H9 (cell line): ENCODE measurements around the gene RNF32. TPM values are rescaled to one million over a fixed set of nuclear protein-coding genes. Genes with fewer than 3 reads are reported as not detected.

Source experiments
- DNase-seq: peaks from one replicate; pipeline ENCODE4 v3.0.0-alpha.2; 2017
- H2AFZ ChIP-seq: one replicate; pipeline ENCODE4 v1.6.1; 2013; ENCODE audit warnings: mild to moderate bottlenecking, low read length, control low read depth, moderate library complexity
- H2AK5ac ChIP-seq: 2 replicates; pipeline ENCODE4 v1.6.1; 2013; ENCODE audit warnings: low read length, control low read depth, mixed read lengths; ENCODE audit not compliant: insufficient read length
- H2BK120ac ChIP-seq: one replicate; pipeline ENCODE4 v1.6.1; 2013; ENCODE audit warnings: low read depth, mild to moderate bottlenecking, low read length, control low read depth, inconsistent platforms; ENCODE audit not compliant: poor library complexity, severe bottlenecking
- H2BK12ac ChIP-seq: 2 replicates; pipeline ENCODE4 v1.6.1; 2013; ENCODE audit warnings: low read length, control low read depth, mixed read lengths, low read depth; ENCODE audit not compliant: insufficient read length
- H2BK15ac ChIP-seq: 2 replicates; pipeline ENCODE4 v1.6.1; 2013; ENCODE audit warnings: low read depth, low read length, control low read depth
- H2BK20ac ChIP-seq: one replicate; pipeline ENCODE4 v1.6.1; 2013; ENCODE audit warnings: low read depth, mild to moderate bottlenecking, low read length, control low read depth, inconsistent platforms; ENCODE audit not compliant: poor library complexity, severe bottlenecking
- H2BK5ac ChIP-seq: 2 replicates; pipeline ENCODE4 v1.6.1; 2013; ENCODE audit warnings: low read length, control low read depth, mixed read lengths; ENCODE audit not compliant: insufficient read length
- H3K14ac ChIP-seq: 2 replicates; pipeline ENCODE4 v1.6.1; 2013; ENCODE audit warnings: low read length, control low read depth; ENCODE audit not compliant: insufficient read depth
- H3K18ac ChIP-seq: 2 replicates; pipeline ENCODE4 v1.6.1; 2013; ENCODE audit warnings: low read depth, mild to moderate bottlenecking, mixed read lengths, low read length, control low read depth; ENCODE audit not compliant: insufficient read length
- H3K23ac ChIP-seq: 2 replicates; pipeline ENCODE4 v1.6.1; 2013; ENCODE audit warnings: low read length, control low read depth, mixed read lengths, low read depth; ENCODE audit not compliant: insufficient read length
- H3K23me2 ChIP-seq: 2 replicates; pipeline ENCODE4 v1.6.1; 2013; ENCODE audit warnings: low read depth, mild to moderate bottlenecking, mixed read lengths, low read length, control low read depth; ENCODE audit not compliant: insufficient read length, poor library complexity, severe bottlenecking
- H3K27ac ChIP-seq: 2 replicates; pipeline ENCODE4 v1.5.1; 2013; ENCODE audit warnings: low read length, control low read depth, mixed read lengths, low read depth; ENCODE audit not compliant: insufficient read length
- H3K27me3 ChIP-seq: 2 replicates; pipeline ENCODE4 v1.6.1; 2013; ENCODE audit warnings: low read length, control low read depth, inconsistent platforms; ENCODE audit not compliant: insufficient read depth
- H3K4ac ChIP-seq: 2 replicates; pipeline ENCODE4 v1.6.1; 2013; ENCODE audit warnings: low read depth, mild to moderate bottlenecking, control low read depth, inconsistent platforms, low read length, moderate library complexity
- H3K4me1 ChIP-seq: 2 replicates; pipeline ENCODE4 v1.6.1; 2013; ENCODE audit warnings: low read length, control low read depth, inconsistent platforms; ENCODE audit not compliant: insufficient read depth
- H3K4me2 ChIP-seq: 2 replicates; pipeline ENCODE4 v1.6.1; 2013; ENCODE audit warnings: low read length, control low read depth, mixed read lengths; ENCODE audit not compliant: insufficient read length, insufficient read depth
- H3K56ac ChIP-seq: 2 replicates; pipeline ENCODE4 v1.6.1; 2013; ENCODE audit warnings: low read depth, mild to moderate bottlenecking, mixed read lengths, low read length, control low read depth; ENCODE audit not compliant: insufficient read length
- H3K79me1 ChIP-seq: 2 replicates; pipeline ENCODE4 v1.6.1; 2013; ENCODE audit warnings: low read depth, mild to moderate bottlenecking, moderate library complexity, low read length, control low read depth, inconsistent platforms; ENCODE audit not compliant: insufficient read depth, poor library complexity, severe bottlenecking
- H3K79me2 ChIP-seq: 2 replicates; pipeline ENCODE4 v1.6.1; 2013; ENCODE audit warnings: low read length, control low read depth, inconsistent platforms; ENCODE audit not compliant: insufficient read depth
- H3K9ac ChIP-seq: 2 replicates; pipeline ENCODE4 v1.6.1; 2013; ENCODE audit warnings: low read length, control low read depth, mixed read lengths; ENCODE audit not compliant: insufficient read length; ENCODE audit errors: extremely low read depth
- H3K9me3 ChIP-seq: one replicate; pipeline ENCODE4 v1.6.1; 2013; ENCODE audit warnings: low read depth, low read length, inconsistent platforms; ENCODE audit not compliant: control insufficient read depth
- H3T11ph ChIP-seq: one replicate; pipeline ENCODE4 v1.6.1; 2013; ENCODE audit warnings: mild to moderate bottlenecking, low read length, control low read depth, inconsistent platforms
- H4K20me1 ChIP-seq: one replicate; pipeline ENCODE4 v1.6.1; 2013; ENCODE audit not compliant: control insufficient read depth, insufficient read length, insufficient read depth
- H4K5ac ChIP-seq: 2 replicates; pipeline ENCODE4 v1.6.1; 2013; ENCODE audit warnings: low read depth, mild to moderate bottlenecking, mixed read lengths, low read length, control low read depth; ENCODE audit not compliant: insufficient read length
- H4K8ac ChIP-seq: replicated peaks from 2 replicates; pipeline ENCODE4 v1.6.1; 2013; ENCODE audit warnings: low read length, control low read depth, mixed read lengths, low read depth; ENCODE audit not compliant: insufficient read length
- H4K91ac ChIP-seq: 2 replicates; pipeline ENCODE4 v1.6.1; 2013; ENCODE audit warnings: low read depth, mild to moderate bottlenecking, moderate library complexity, mixed read lengths, low read length, control low read depth; ENCODE audit not compliant: insufficient read length
- H3K27ac Mint-ChIP-seq, 3 experiments: 2 replicates in 2 of 3; 3 replicates in 1 of 3; pipeline ENCODE4 v1.8.0; 2020 to 2021; ENCODE audit warnings: mixed read lengths in 3 of 3, mild to moderate bottlenecking in 1 of 3, moderate library complexity in 1 of 3
- H3K27me3 Mint-ChIP-seq: 2 replicates; pipeline ENCODE4 v1.8.0; 2021; ENCODE audit warnings: low read depth, mild to moderate bottlenecking, moderate library complexity, mixed read lengths
- H3K36me3 Mint-ChIP-seq, 3 experiments: 2 replicates in 2 of 3; 3 replicates in 1 of 3; pipeline ENCODE4 v1.8.0; 2020 to 2021; ENCODE audit warnings: low read depth in 3 of 3, mixed read lengths in 3 of 3; ENCODE audit not compliant: insufficient read depth in 1 of 3
- H3K4me1 Mint-ChIP-seq, 2 experiments: 2 replicates each; pipeline ENCODE4 v1.8.0; 2020; ENCODE audit warnings: mixed read lengths in 2 of 2
- H3K4me3 Mint-ChIP-seq, 2 experiments: 2 replicates in 1 of 2; 3 replicates in 1 of 2; pipeline ENCODE4 v1.8.0; 2020 to 2021; ENCODE audit warnings: mild to moderate bottlenecking in 2 of 2, mixed read lengths in 2 of 2, moderate library complexity in 1 of 2
- H3K9me3 Mint-ChIP-seq, 2 experiments: 2 replicates in 1 of 2; 3 replicates in 1 of 2; pipeline ENCODE4 v1.8.0; 2020; ENCODE audit warnings: mild to moderate bottlenecking in 2 of 2, mixed read lengths in 2 of 2, moderate library complexity in 1 of 2
- WGBS: extraction: QIAGEN DNeasy Blood & Tissue Kit; methylation state at CpG from one replicate; pipeline ENCODE4 v1.1.7; 2013; ENCODE audit warnings: missing lambda C conversion rate, low lambda C conversion rate, mixed read lengths; ENCODE audit not compliant: insufficient read length; ENCODE audit errors: extremely low coverage; 5-methylcytosine and 5-hydroxymethylcytosine counted together
- total RNA-seq: library from RNA; stranded (reverse); gene quantifications from 2 replicates; pipeline ENCODE4 v1.2.1, GENCODE V29; 2021
- TF ChIP-seq, protein P1 (sequence below): fragments of 200-600 bp; sonication (generic); conservative IDR thresholded peaks from 3 replicates; pipeline ENCODE4 v1.8.0; 2021; ENCODE audit warnings: antibody characterized with exemption, mild to moderate bottlenecking

RNF32 gene
- total RNA-seq, 1 experiment from 2014 or later, result 0.90 TPM

GRCh38 chr7:156725073-156725472 lies 84.5 kb downstream of the RNF32 start:
- Histone ChIP-seq H3K79me2 (no peaks in the 10 kb centered on the region), H3K14ac (no peak overlapping the region), H2BK5ac (no peak overlapping the region), H2BK12ac (no peak overlapping the region), H2BK120ac (no peak overlapping the region), H2BK20ac (no peak overlapping the region), H3K27ac (no peak overlapping the region), H2AFZ (no peak overlapping the region), H3K9me3 (no peaks in the 10 kb centered on the region), H3K23me2 (no peaks in the 10 kb centered on the region), H3T11ph (no peak overlapping the region), H3K4ac (no peak overlapping the region), H4K8ac (no peak overlapping the region), H2BK15ac (no peak overlapping the region), H3K27me3 (no peaks in the 10 kb centered on the region), H3K18ac (no peak overlapping the region), H4K20me1 (no peaks in the 10 kb centered on the region), H3K79me1 (no peaks in the 10 kb centered on the region), H4K91ac (no peak overlapping the region), H2AK5ac (no peak overlapping the region), H4K5ac (no peak overlapping the region), H3K4me1 (no peaks in the 10 kb centered on the region), H3K9ac (no peak overlapping the region), H3K4me2 (no peak overlapping the region), H3K23ac (no peak overlapping the region), H3K56ac (no peak overlapping the region)
- no peaks in the 10 kb centered on the region for H3K9me3 Mint-ChIP-seq
- H3K36me3 Mint-ChIP-seq, result no peaks in the 10 kb centered on the region
- H3K4me3 Mint-ChIP-seq, result no peak overlapping the region
- TF ChIP-seq, protein P1, sequence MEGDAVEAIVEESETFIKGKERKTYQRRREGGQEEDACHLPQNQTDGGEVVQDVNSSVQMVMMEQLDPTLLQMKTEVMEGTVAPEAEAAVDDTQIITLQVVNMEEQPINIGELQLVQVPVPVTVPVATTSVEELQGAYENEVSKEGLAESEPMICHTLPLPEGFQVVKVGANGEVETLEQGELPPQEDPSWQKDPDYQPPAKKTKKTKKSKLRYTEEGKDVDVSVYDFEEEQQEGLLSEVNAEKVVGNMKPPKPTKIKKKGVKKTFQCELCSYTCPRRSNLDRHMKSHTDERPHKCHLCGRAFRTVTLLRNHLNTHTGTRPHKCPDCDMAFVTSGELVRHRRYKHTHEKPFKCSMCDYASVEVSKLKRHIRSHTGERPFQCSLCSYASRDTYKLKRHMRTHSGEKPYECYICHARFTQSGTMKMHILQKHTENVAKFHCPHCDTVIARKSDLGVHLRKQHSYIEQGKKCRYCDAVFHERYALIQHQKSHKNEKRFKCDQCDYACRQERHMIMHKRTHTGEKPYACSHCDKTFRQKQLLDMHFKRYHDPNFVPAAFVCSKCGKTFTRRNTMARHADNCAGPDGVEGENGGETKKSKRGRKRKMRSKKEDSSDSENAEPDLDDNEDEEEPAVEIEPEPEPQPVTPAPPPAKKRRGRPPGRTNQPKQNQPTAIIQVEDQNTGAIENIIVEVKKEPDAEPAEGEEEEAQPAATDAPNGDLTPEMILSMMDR, result no peak
- H3K27me3 Mint-ChIP-seq, result no peaks in the 10 kb centered on the region
- H3K27ac Mint-ChIP-seq, result peak overlapping the region in 1 of 3 experiments; percentile 24; a peak in 1 of 7 replicates
- no peak for DNase-seq
- WGBS, result no CpG with 5 or more reads among the region's 5 CpGs
- peaks cover 0 to 4% of the 10 kb centered on the region in 2 experiments; a peak in 2 of 4 replicates for H3K4me1 Mint-ChIP-seq
